ENCODE results near the gene ICE1. TPM values are rescaled to one million over a fixed set of nuclear protein-coding genes. Genes with fewer than 3 reads are reported as not detected.

Gene ICE1
- polyA plus RNA-seq, 1 donor: 41.5 TPM

GRCh38 chr5:5539590-5539989 lies 117.1 kb downstream of the ICE1 start:
- DNase-seq: no peak

Data from left kidney (tissue), 2 donors.